Measurements from ENCODE around the gene SLAMF7.

- no peak for TF ChIP-seq CTCF (conservative IDR thresholded peaks at IDR 0.05; ENCODE audit: low read depth in 2 of 2)
- TF ChIP-seq EZH2phosphoT487 (IDR thresholded peaks at IDR 0.05; ENCODE audit: unreplicated experiment) = no peak
Observed at GRCh38 chr1:160744199-160744851, 5.3 kb downstream of the SLAMF7 start.
